ENCODE measurements around the gene GIPR. TPM values are rescaled to one million over a fixed set of nuclear protein-coding genes. Genes with fewer than 3 reads are reported as not detected.

GIPR gene
- total RNA-seq, 1 donor from 2014 or later: 9.5 TPM

Other genes with a start within 250 kb of the GIPR start
- 114 and 118 TPM in 2 replicates for gene ERCC1, start 244.3 kb upstream of the GIPR start, total RNA-seq
- 10.2 and 10.9 TPM in 2 replicates for gene FOSB, start 200.2 kb upstream of the GIPR start, total RNA-seq
- 4.0 and 8.1 TPM in 2 replicates for gene RTN2, start 171.2 kb upstream of the GIPR start, total RNA-seq
- gene PPM1N, start 169.8 kb upstream of the GIPR start, total RNA-seq: 2.5 and 3.1 TPM in 2 replicates
- 232 and 244 TPM in 2 replicates for gene VASP, start 160.7 kb upstream of the GIPR start, total RNA-seq
- gene OPA3, start 83.4 kb upstream of the GIPR start, total RNA-seq: 15.2 and 15.9 TPM in 2 replicates
- gene GPR4, start 66.0 kb upstream of the GIPR start, total RNA-seq: not detected in 2 replicates
- 180 and 207 TPM in 2 replicates for gene EML2, start 28.8 kb upstream of the GIPR start, total RNA-seq
- 738 and 766 TPM in 2 replicates for gene SNRPD2, start 23.7 kb downstream of the GIPR start, total RNA-seq
- gene QPCTL, start 24.4 kb downstream of the GIPR start, total RNA-seq: 24.2 and 26.7 TPM in 2 replicates
- gene FBXO46, start 62.7 kb downstream of the GIPR start, total RNA-seq: 34.4 and 38.9 TPM in 2 replicates
- gene MEIOSIN, start 65.2 kb downstream of the GIPR start, total RNA-seq: not detected in 2 replicates
- 4.8 and 5.7 TPM in 2 replicates for gene SIX5, start 101.0 kb downstream of the GIPR start, total RNA-seq
- 22.0 and 23.4 TPM in 2 replicates for gene DMPK, start 114.3 kb downstream of the GIPR start, total RNA-seq
- 44.7 and 45.6 TPM in 2 replicates for gene DMWD, start 124.6 kb downstream of the GIPR start, total RNA-seq
- gene RSPH6A, start 147.1 kb downstream of the GIPR start, total RNA-seq: 0.16 and 0.23 TPM in 2 replicates
- gene SYMPK, start 194.9 kb downstream of the GIPR start, total RNA-seq: 121 and 131 TPM in 2 replicates
- 0.37 and 0.60 TPM in 2 replicates for gene FOXA3, start 196.1 kb downstream of the GIPR start, total RNA-seq
- 15.7 and 17.1 TPM in 2 replicates for gene IRF2BP1, start 217.9 kb downstream of the GIPR start, total RNA-seq
- gene MYPOP, start 234.4 kb downstream of the GIPR start, total RNA-seq: 7.3 and 8.6 TPM in 2 replicates
- gene NANOS2, start 246.6 kb downstream of the GIPR start, total RNA-seq: not detected in 2 replicates